GM19397 (cell line): ENCODE results near the gene USP51.
"Not testable (repeated sequence)": the region's sequence is repeated elsewhere in the genome, so short reads cannot be mapped to it uniquely, and the experiment has no call there.

ENCODE experiments used
- ATAC-seq: cut with Tn5 transposase; IDR thresholded peaks from one replicate; pipeline ENCODE4 v1.9.1; 2021; ENCODE audit warnings: mild to moderate bottlenecking, moderate library complexity; ENCODE audit not compliant: unreplicated experiment

The USP51 gene

DNA sequence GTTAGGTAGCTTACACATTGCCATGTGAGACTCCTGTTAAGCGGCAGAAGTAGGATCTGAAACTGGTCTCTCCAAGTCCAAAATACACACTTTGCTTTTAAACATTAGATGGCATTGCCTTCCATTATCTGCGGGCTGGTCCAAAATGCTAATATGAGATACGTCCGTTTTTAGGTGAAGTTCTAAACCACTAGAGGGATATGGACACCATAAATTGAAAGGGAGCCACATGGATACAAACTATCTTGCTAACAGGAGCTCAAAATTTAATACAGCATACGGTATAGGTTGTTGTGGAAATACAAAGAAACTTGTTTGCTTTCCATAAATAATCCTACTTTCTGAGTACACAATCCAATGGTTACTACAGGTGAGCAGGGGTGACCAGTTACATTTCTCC lies 23.9 kb downstream of the USP51 start:
- not testable (repeated sequence) for ATAC-seq

- ATAC-seq: not testable (repeated sequence)
Observed at GRCh38 chrX:55465108-55465507, 24.5 kb downstream of the USP51 start.

GRCh38 chrX:55464050-55464449 lies 25.6 kb downstream of the USP51 start:
- ATAC-seq: not testable (repeated sequence)

GRCh38 chrX:55459926-55460325 lies 29.7 kb downstream of the USP51 start:
- not testable (repeated sequence) for ATAC-seq

- ATAC-seq: not testable (repeated sequence)
Observed at GRCh38 chrX:55459426-55459825, 30.2 kb downstream of the USP51 start.

DNA sequence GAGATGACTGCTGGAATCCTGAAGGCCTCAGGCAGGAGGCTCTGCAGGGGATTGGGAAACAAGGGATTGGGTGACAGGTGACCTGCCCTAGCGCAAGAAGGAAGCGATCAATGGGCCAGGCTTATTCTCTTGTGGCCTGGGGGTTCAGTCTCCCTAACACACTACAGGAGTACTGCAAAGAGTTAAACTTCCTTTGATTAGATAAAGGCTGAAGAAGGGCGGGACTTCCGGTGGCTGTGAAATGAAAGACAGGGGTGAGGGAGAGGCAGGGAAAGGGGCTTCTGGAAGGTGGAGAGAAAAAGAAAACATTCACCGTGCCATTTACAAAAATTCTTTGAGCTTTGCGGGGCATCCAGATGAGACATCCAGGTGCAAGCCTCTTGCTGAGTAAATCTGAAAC lies 33.9 kb downstream of the USP51 start:
- not testable (repeated sequence) for ATAC-seq

- ATAC-seq: no peak
Observed at GRCh38 chrX:55452833-55453124, 36.9 kb downstream of the USP51 start.

DNA sequence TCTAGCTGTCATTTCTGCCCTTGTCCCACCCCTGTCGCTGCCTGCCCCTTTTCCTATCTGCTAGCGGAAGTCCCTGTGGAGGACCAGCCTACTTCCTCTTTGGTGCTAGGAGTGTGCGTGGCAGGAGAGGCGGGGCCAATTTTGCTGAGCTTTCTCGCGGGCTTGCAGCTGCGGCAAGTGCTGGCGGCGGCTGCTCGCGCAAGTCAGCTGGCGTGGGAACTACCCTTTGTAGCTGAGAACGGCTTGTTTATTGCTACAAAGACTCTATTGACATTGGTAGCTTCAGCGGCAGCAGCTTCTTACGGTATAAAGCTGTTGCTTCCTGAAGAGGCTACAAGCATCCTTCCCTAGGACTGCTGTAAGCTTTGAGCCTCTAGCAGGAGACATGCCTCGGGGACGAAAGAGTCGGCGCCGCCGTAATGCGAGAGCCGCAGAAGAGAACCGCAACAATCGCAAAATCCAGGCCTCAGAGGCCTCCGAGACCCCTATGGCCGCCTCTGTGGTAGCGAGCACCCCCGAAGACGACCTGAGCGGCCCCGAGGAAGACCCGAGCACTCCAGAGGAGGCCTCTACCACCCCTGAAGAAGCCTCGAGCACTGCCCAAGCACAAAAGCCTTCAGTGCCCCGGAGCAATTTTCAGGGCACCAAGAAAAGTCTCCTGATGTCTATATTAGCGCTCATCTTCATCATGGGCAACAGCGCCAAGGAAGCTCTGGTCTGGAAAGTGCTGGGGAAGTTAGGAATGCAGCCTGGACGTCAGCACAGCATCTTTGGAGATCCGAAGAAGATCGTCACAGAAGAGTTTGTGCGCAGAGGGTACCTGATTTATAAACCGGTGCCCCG lies 37.4 kb downstream of the USP51 start, which contains the start of gene MAGEH1:
Gene MAGEH1, plus strand, starts transcription at position 138 of the 843 bp plus-strand sequence. Its CDS starts 248 bp downstream, at position 386.
- ATAC-seq: peak; percentile 98

DNA sequence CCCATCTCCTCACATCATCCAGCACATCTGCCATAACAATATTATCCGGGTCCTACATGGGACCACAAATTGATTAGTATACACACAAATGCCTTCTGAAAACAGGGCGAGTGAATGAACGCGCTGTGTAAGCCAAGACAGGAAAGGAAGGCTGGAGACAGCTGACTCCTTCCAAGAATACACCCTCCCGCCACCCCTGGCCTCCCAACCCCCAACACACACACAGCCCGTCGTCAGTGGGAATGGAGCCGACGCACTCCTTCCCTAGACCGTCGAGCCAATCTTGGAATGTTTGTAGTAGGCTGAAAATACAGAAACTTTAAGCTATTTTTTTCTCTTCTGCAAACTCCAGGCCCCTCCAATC lies 38.0 kb downstream of the USP51 start:
- peak; percentile 30 for ATAC-seq

- ATAC-seq: no peak
Observed at GRCh38 chrX:55451141-55451540, 38.5 kb downstream of the USP51 start.

DNA sequence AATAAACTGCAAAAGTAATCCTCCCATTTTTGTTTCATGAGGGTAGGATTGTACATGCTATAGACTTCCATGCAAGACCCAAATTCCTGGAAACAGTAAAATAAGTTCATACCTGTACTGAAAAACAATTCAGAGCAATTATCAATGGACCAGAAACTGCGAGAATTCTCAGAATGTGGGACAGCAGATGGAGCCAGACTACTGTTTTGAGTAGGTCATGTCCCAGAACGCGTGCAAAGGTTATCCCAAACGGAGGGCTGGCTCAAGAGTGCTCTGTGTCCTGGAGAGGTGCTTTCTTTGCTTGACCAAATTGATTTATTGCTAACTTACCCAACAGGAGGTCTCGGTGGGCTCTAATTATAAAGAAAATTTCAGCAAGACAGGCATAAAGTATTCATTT lies 39.4 kb downstream of the USP51 start:
- ATAC-seq: no peak

DNA sequence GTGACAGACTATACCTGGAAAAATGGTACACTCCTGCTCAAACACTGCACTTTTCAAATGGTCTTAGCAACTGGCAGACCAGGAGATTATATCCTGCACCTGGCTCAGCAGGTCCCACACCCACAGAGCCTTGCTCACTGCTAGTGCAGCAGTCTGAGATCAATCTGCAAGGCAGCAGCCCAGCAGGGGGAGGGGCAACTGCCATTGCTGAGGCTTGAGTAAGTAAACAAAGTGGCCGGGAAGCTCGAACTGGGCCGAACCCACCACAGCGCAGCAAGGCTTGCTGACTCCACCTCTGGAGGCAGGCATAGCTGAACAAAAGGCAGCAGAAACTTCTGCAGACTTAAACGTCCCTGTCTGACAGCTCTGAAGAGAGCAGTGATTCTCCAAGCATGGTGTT lies 46.2 kb downstream of the USP51 start:
- not testable (repeated sequence) for ATAC-seq
